ENCODE data around the gene SDR9C7. TPM values are rescaled to one million over a fixed set of nuclear protein-coding genes. Genes with fewer than 3 reads are reported as not detected.
"Not testable (repeated sequence)": the region's sequence is repeated elsewhere in the genome, so short reads cannot be mapped to it uniquely, and the experiment has no call there.

SDR9C7 gene
- total RNA-seq, 4 donors from 2014 or later: not detected

GRCh38 chr12:56905852-56906251, 28.4 kb downstream of the SDR9C7 start:
- no peak for ATAC-seq
- Histone ChIP-seq H3K27ac (no peak overlapping the region), H3K36me3 (no peaks in the 10 kb centered on the region), H3K4me3 (no peak overlapping the region), H3K4me1 (no peaks in the 10 kb centered on the region), H3K27me3 (peaks cover 8% of the 10 kb centered on the region), H3K9me3 (peaks cover 0 to 42% (median 0%) of the 10 kb centered on the region in 3 donors)
- 75% methylated on average over 1 of the region's 1 CpG for WGBS, 2 donors (ENCODE audit: low coverage in 1 of 2)
- TF ChIP-seq POLR2AphosphoS5 (IDR thresholded peaks at IDR 0.05) (no peak), EP300 (IDR thresholded peaks at IDR 0.05) (no peak), CTCF (IDR thresholded peaks at IDR 0.05) (no peak), POLR2A (IDR thresholded peaks at IDR 0.05) (no peak)

GRCh38 chr12:56903374-56903773, 30.8 kb downstream of the SDR9C7 start:
- WGBS, 2 donors (ENCODE audit: low coverage in 1 of 2): 22% methylated on average over 1 of the region's 1 CpG; no CpG with 5 or more reads in 1 of the 2 donors
- Histone ChIP-seq H3K4me3 (no peak overlapping the region), H3K27ac (no peak overlapping the region), H3K27me3 (no peaks in the 10 kb centered on the region), H3K36me3 (no peaks in the 10 kb centered on the region), H3K9me3 (peaks cover 0 to 46% (median 2%) of the 10 kb centered on the region in 3 donors), H3K4me1 (no peaks in the 10 kb centered on the region)
- TF ChIP-seq EP300 (IDR thresholded peaks at IDR 0.05) (no peak), POLR2A (IDR thresholded peaks at IDR 0.05) (no peak), CTCF (IDR thresholded peaks at IDR 0.05) (no peak), POLR2AphosphoS5 (IDR thresholded peaks at IDR 0.05) (no peak)
- ATAC-seq: no peak

GRCh38 chr12:56901313-56901712, 32.9 kb downstream of the SDR9C7 start:
- H3K27me3 ChIP-seq, H3K4me1 ChIP-seq, H3K27ac ChIP-seq, H3K36me3 ChIP-seq, H3K4me3 ChIP-seq, ATAC-seq: not testable (repeated sequence)
- peaks cover 0 to 46% (median 2%) of the 10 kb centered on the region in 3 donors for H3K9me3 ChIP-seq

- H3K4me1 ChIP-seq: no peaks in the 10 kb centered on the region
- H3K4me3 ChIP-seq: no peak overlapping the region
- no peak overlapping the region for H3K27ac ChIP-seq
- TF ChIP-seq POLR2A (IDR thresholded peaks at IDR 0.05) (no peak), CTCF (IDR thresholded peaks at IDR 0.05) (no peak), EP300 (IDR thresholded peaks at IDR 0.05) (no peak), POLR2AphosphoS5 (IDR thresholded peaks at IDR 0.05) (no peak)
- H3K9me3 ChIP-seq: peaks cover 0 to 46% (median 2%) of the 10 kb centered on the region in 3 donors
- ATAC-seq: no peak
- WGBS, 2 donors (ENCODE audit: low coverage in 1 of 2): no CpG with 5 or more reads among the region's 5 CpGs
- no peaks in the 10 kb centered on the region for H3K27me3 ChIP-seq
- H3K36me3 ChIP-seq: no peaks in the 10 kb centered on the region
These were observed 33.6 kb downstream of the SDR9C7 start for GRCh38 chr12:56900583-56900982.

- H3K4me1 ChIP-seq: no peaks in the 10 kb centered on the region
- no peaks in the 10 kb centered on the region for H3K27me3 ChIP-seq
- no peak for ATAC-seq
- no peak overlapping the region for H3K27ac ChIP-seq
- H3K36me3 ChIP-seq: no peaks in the 10 kb centered on the region
- peaks cover 0 to 44% (median 2%) of the 10 kb centered on the region in 3 donors for H3K9me3 ChIP-seq
- 55 to 57% methylated on average over 1 of the region's 1 CpG for WGBS, 2 donors (ENCODE audit: low coverage in 1 of 2)
- TF ChIP-seq POLR2A (IDR thresholded peaks at IDR 0.05): no peak
- no peak overlapping the region for H3K4me3 ChIP-seq
These were observed 35.3 kb downstream of the SDR9C7 start for GRCh38 chr12:56898938-56899337.

- no peak for ATAC-seq
- Histone ChIP-seq H3K9me3 (peaks cover 0 to 33% (median 2%) of the 10 kb centered on the region in 3 donors), H3K27ac (no peak overlapping the region), H3K4me3 (no peak overlapping the region), H3K27me3 (no peaks in the 10 kb centered on the region), H3K36me3 (no peaks in the 10 kb centered on the region), H3K4me1 (no peaks in the 10 kb centered on the region)
- TF ChIP-seq POLR2A (IDR thresholded peaks at IDR 0.05) (no peak), POLR2AphosphoS5 (IDR thresholded peaks at IDR 0.05) (no peak), EP300 (IDR thresholded peaks at IDR 0.05) (no peak), CTCF (IDR thresholded peaks at IDR 0.05) (no peak)
These were observed 36.3 kb downstream of the SDR9C7 start for GRCh38 chr12:56897844-56898361.

Data from gastroesophageal sphincter (tissue), 4 donors.